SU-DHL-6 (cell line): Measurements from ENCODE around the gene PDIK1L.
A peak's percentile ranks its signal among the peaks of the same experiment; 100 is the strongest.

Experiments
- H2AFZ ChIP-seq: fragments of 200-600 bp; sonication (generic); 2 replicates; pipeline ENCODE4 v1.6.1; 2014; ENCODE audit warnings: low read depth, mild to moderate bottlenecking, moderate library complexity, mixed read lengths, antibody characterized with exemption, low read length; ENCODE audit not compliant: severe bottlenecking
- H3F3A ChIP-seq: fragments of 200-600 bp; shearing (Covaris generic); 2 replicates; pipeline ENCODE4 v1.6.0; 2016; ENCODE audit warnings: antibody characterized with exemption, mild to moderate bottlenecking; ENCODE audit not compliant: insufficient read depth
- H3K27ac ChIP-seq: fragments of 200-600 bp; sonication (generic); 2 replicates; pipeline ENCODE4 v1.5.1; 2016; ENCODE audit warnings: low read depth, mild to moderate bottlenecking, low read length, moderate library complexity, mixed read lengths
- H3K27me3 ChIP-seq: fragments of 200-600 bp; sonication (generic), shearing (Covaris generic); 2 replicates; pipeline ENCODE4 v1.6.0; 2014; ENCODE audit warnings: mild to moderate bottlenecking, low read length
- H3K36me3 ChIP-seq: fragments of 200-600 bp; sonication (generic); 2 replicates; pipeline ENCODE4 v1.6.1; 2014; ENCODE audit warnings: mild to moderate bottlenecking, low read length, mixed read lengths
- H3K4me2 ChIP-seq: fragments of 300-600, 200-600 bp; shearing (Covaris generic), sonication (generic); 2 replicates; pipeline ENCODE4 v1.6.0; 2014; ENCODE audit warnings: low read length, low read depth, mild to moderate bottlenecking; ENCODE audit not compliant: poor library complexity, severe bottlenecking
- H3K4me3 ChIP-seq: fragments of 200-600 bp; sonication (generic); 2 replicates; pipeline ENCODE4 v1.5.1; 2014; ENCODE audit warnings: antibody characterized with exemption, low read length, mild to moderate bottlenecking, mixed read lengths; ENCODE audit not compliant: insufficient read depth, poor library complexity, severe bottlenecking
- H3K79me2 ChIP-seq: fragments of 200-600 bp; sonication (generic); 2 replicates; pipeline ENCODE4 v1.6.1; 2014; ENCODE audit warnings: mild to moderate bottlenecking, low read length, moderate library complexity; ENCODE audit not compliant: insufficient read depth
- H3K9ac ChIP-seq: fragments of 200-600 bp; sonication (generic); 2 replicates; pipeline ENCODE4 v1.7.0; 2014; ENCODE audit warnings: mild to moderate bottlenecking, low read length
- H3K9me2 ChIP-seq: fragments of 200-600 bp; sonication (generic); replicated peaks from 2 replicates; pipeline ENCODE4 v1.6.1; 2014; ENCODE audit warnings: low read length; ENCODE audit not compliant: insufficient read depth
- H3K9me3 ChIP-seq: fragments of 200-600 bp; sonication (generic); 2 replicates; pipeline ENCODE4 v1.6.1; 2014; ENCODE audit warnings: low read length, mixed read lengths; ENCODE audit not compliant: insufficient read depth
- H4K20me1 ChIP-seq: fragments of 200-600 bp; sonication (generic); 2 replicates; pipeline ENCODE4 v1.6.1; 2014; ENCODE audit warnings: low read depth, mild to moderate bottlenecking, antibody characterized with exemption, low read length, moderate library complexity, mixed read lengths
- EZH2phosphoT487 ChIP-seq: fragments of 200-600 bp; sonication (generic), shearing (Covaris generic); conservative IDR thresholded peaks from 2 replicates; pipeline ENCODE4 v1.6.1; 2018; ENCODE audit warnings: mild to moderate bottlenecking, antibody characterized with exemption, low read length, moderate library complexity, mixed read lengths
- TF ChIP-seq, protein P1 (sequence below): fragments of 200-600 bp; sonication (generic); IDR thresholded peaks from one replicate; pipeline ENCODE4 v1.5.1; 2017; ENCODE audit warnings: antibody characterized with exemption, mild to moderate bottlenecking, low read length, moderate library complexity; ENCODE audit not compliant: insufficient read depth, poor library complexity, severe bottlenecking

The PDIK1L gene

GRCh38 chr1:26111530-26112406, at the start of gene PDIK1L:
PDIK1L (plus strand) TSS chr1:26111824; CDS start chr1:26114309, 2,485 bp downstream.
- no peaks in the 10 kb centered on the region for H3K9me3 ChIP-seq
- H2AFZ ChIP-seq, result peak within 1 kb of the TSS; percentile 98

DNA sequence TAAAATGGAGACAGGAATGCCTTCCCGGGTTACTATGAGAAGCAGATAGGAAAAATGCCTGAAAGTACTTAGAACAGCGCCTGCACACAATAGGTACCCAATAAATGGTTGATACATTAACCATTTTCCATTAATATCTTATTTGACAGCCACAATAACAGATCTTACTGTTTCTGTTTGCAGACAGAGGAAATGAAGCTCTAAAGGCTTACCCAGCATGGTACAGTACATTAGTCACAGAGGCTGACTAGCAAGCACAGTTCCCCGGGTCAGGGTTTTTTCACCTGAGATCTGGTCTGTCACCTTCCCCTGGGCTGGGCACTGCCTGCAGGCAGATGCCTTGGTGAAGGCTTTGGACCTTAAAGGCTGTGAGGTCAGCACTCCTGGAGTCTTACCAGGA, 47.1 kb upstream of the PDIK1L start:
- Histone ChIP-seq H3K36me3 (no peaks in the 10 kb centered on the region), H3F3A (no peaks in the 10 kb centered on the region), H3K4me3 (no peak overlapping the region), H4K20me1 (no peaks in the 10 kb centered on the region), H3K9ac (no peak overlapping the region), H3K9me2 (no peaks in the 10 kb centered on the region), H3K9me3 (no peaks in the 10 kb centered on the region), H3K27ac (no peak overlapping the region), H3K4me2 (no peak overlapping the region), H3K79me2 (no peaks in the 10 kb centered on the region), H2AFZ (no peak overlapping the region), H3K27me3 (no peaks in the 10 kb centered on the region)
- TF ChIP-seq, protein P1, sequence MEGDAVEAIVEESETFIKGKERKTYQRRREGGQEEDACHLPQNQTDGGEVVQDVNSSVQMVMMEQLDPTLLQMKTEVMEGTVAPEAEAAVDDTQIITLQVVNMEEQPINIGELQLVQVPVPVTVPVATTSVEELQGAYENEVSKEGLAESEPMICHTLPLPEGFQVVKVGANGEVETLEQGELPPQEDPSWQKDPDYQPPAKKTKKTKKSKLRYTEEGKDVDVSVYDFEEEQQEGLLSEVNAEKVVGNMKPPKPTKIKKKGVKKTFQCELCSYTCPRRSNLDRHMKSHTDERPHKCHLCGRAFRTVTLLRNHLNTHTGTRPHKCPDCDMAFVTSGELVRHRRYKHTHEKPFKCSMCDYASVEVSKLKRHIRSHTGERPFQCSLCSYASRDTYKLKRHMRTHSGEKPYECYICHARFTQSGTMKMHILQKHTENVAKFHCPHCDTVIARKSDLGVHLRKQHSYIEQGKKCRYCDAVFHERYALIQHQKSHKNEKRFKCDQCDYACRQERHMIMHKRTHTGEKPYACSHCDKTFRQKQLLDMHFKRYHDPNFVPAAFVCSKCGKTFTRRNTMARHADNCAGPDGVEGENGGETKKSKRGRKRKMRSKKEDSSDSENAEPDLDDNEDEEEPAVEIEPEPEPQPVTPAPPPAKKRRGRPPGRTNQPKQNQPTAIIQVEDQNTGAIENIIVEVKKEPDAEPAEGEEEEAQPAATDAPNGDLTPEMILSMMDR, result no peak
- TF ChIP-seq EZH2phosphoT487, result no peak

More at GRCh38 chr1:26111530-26112406, at the start of gene PDIK1L:
- TF ChIP-seq, protein P1, result no peak
- no peak for TF ChIP-seq EZH2phosphoT487
- no peaks in the 10 kb centered on the region for H3K27me3 ChIP-seq
- H3K4me3 ChIP-seq, result peak within 1 kb of the TSS; percentile 97
- no peaks in the 10 kb centered on the region for H4K20me1 ChIP-seq
- peak within 1 kb of the TSS; percentile 97 for H3K9ac ChIP-seq
- peaks cover 10% of the 10 kb centered on the region; the same call in 1 of the 2 replicates for H3F3A ChIP-seq
- peaks cover 29% of the 10 kb centered on the region for H3K79me2 ChIP-seq
- H3K9me2 ChIP-seq, result no peaks in the 10 kb centered on the region
- peak within 1 kb of the TSS; percentile 86 for H3K4me2 ChIP-seq
- no peaks in the 10 kb centered on the region; the same call in 1 of the 2 replicates for H3K36me3 ChIP-seq
- peak within 1 kb of the TSS; percentile 84 for H3K27ac ChIP-seq

DNA sequence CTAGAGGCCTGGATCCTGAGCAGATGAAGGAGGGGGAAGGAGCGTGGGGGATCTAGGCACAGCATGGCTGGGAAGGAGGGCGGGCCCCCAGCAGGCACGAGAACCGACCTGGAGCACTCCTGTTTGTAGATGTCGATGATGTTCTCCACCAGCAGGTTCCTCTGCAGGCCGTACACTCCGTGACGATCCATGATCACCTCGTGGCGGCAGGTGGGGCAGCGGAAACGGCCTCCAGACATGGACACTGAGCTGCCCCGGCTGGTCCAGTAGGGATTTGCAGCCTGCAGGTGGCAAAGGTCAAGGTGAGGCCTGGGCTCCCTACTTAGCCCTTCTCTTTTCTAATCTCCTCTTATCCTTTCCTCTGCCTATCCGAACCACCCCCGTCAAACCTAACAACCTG, 45.5 kb upstream of the PDIK1L start:
- Histone ChIP-seq H3K9me3 (no peaks in the 10 kb centered on the region), H3F3A (no peaks in the 10 kb centered on the region), H3K9ac (no peak overlapping the region), H3K36me3 (no peaks in the 10 kb centered on the region), H3K27ac (no peak overlapping the region), H3K9me2 (no peaks in the 10 kb centered on the region), H3K79me2 (no peaks in the 10 kb centered on the region), H3K27me3 (no peaks in the 10 kb centered on the region), H3K4me3 (no peak overlapping the region), H2AFZ (no peak overlapping the region), H4K20me1 (no peaks in the 10 kb centered on the region), H3K4me2 (no peak overlapping the region)
- TF ChIP-seq, protein P1, result no peak
- TF ChIP-seq EZH2phosphoT487, result no peak
